GM19238 (cell line): ENCODE data around the gene SELP.

Experiments
- DNase-seq: peaks from one replicate; pipeline ENCODE4 v3.0.0; 2011; ENCODE audit warnings: low spot score; ENCODE audit not compliant: insufficient read length

Gene SELP

GRCh38 chr1:169620565-169620964 is 9.4 kb downstream of the SELP start:
- DNase-seq: no peak

DNA sequence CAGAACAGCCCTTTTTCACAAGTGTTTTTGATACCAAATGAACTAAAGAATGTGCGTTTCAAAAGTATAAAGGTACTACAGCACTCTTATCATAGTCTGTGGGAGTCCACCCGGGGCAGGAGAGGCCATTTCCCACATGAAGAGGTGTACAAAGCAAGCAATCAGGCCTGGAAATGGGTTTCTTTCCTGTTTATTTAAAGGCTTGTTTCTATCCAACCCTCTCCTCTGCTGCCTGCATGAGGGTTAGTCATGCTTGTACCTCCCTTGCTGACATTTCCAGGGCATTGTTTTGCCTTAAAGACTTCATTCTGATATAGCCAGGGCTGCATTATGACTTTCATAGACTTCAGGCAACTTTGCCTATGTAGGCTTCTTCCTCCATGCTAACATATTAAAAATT is 11.6 kb downstream of the SELP start:
- DNase-seq: no peak

- DNase-seq: no peak
These were observed 14.1 kb downstream of the SELP start for GRCh38 chr1:169615803-169616202.

DNA sequence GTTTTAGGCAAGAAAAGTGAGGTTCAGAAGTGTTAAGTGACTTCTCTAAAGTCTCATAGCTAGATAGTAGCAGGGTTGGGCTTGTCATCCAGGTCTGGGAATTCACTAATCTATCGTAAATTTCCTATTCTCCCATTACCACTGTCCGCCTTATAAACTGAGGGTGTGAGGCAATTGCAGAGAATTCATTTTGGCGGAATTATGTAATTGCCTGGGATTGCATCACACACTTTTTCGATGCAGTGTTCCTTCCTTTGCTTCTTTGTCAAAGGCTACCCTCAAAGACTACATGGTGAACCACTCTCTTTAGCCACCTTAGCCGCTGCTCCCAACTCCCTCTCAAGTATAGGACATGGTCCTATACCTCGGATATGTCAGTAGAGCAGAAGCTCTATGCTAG is 19.1 kb downstream of the SELP start:
- DNase-seq: no peak

DNA sequence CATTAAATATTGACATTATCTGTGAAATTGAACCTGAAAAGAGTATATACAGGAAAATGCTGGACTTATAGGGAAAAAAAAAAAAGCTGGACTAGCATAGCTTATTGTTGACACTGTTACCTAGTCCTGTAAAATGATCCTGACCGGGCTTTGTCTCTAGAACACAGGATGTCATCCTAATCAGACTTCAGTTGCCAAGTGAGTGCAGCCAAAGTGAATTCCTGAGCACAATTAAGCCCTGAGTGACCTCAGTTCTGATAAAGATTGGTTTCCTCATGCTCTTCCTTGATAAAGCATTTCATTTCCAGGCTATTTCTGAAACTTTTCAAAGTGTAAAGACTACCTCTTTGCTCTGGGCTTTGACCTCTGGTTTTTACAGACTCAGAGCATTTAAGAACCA is 19.8 kb downstream of the SELP start:
- DNase-seq: no peak

GRCh38 chr1:169608226-169608625 is 21.7 kb downstream of the SELP start:
- DNase-seq: no peak

DNA sequence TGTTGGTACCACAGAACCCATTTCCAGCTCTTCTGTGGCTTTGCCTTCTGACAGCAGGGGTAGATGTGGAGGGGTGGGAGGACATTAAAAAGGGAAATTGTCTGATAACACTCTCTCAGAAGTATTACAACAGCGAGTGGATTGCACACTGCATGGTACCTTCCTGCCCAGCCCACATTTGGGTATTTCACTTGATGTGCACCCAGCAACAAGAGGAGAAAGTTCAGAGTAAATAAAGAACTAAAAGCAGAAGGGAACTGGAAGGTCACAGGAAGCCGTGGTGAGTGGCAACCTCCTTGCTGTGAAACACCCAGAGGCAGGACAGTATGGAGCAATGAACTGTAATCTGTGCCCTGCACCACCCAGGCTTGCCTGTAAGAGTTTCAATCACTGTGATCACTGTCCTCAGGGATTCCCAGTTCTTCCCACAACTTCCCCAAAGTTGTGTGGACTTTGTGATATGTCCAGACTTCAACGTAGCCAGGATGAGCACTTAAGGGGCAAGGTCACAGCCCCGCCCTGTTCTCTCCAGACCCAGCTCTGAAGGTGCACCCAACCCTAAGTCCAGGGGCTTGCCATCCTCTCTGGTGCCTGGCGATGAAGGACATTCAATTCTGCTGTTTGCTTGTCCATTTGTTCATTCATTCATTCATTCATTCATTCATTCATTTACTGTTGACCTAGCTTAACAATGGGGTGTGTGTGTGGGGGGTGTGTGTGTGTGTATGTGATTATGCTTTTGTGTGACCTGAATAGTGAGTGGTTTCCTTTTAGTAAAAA is 25.0 kb downstream of the SELP start:
- DNase-seq: no peak

DNA sequence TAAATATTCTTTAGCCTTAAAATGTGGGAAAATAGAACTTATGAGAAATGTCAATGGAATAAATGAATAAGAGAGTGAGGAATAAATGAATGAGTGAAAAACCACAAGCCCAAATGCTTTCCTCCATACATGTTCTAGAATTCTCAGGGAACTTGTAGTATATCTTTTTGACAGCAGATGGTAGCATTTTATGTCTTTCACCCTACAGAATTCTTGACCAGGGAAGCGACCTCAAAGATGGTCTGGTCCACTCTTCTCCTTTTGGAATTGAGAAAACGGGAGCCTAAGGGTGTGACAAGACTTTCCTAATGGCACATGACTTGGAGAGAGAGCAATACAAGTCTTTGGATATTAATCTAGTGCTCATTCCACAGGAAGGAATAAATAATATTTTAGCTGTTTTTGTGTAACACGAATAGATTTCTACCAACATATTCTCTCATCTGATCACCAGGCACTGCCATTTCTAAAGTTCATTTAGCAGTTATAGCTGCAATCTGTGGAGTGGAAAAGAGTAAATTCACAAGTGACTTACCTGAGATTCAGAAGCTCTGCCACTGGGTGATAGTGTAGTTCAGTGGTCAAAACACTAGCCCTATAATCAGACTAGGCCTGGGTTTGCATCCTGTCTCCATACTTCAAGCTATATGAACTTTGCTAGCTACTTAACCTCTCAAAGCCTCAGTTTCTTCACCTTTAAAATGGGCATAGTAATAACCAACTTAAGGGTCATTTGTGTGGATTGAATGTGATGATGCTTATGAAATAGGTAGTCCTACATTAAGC is 28.6 kb downstream of the SELP start:
- DNase-seq: no peak

DNA sequence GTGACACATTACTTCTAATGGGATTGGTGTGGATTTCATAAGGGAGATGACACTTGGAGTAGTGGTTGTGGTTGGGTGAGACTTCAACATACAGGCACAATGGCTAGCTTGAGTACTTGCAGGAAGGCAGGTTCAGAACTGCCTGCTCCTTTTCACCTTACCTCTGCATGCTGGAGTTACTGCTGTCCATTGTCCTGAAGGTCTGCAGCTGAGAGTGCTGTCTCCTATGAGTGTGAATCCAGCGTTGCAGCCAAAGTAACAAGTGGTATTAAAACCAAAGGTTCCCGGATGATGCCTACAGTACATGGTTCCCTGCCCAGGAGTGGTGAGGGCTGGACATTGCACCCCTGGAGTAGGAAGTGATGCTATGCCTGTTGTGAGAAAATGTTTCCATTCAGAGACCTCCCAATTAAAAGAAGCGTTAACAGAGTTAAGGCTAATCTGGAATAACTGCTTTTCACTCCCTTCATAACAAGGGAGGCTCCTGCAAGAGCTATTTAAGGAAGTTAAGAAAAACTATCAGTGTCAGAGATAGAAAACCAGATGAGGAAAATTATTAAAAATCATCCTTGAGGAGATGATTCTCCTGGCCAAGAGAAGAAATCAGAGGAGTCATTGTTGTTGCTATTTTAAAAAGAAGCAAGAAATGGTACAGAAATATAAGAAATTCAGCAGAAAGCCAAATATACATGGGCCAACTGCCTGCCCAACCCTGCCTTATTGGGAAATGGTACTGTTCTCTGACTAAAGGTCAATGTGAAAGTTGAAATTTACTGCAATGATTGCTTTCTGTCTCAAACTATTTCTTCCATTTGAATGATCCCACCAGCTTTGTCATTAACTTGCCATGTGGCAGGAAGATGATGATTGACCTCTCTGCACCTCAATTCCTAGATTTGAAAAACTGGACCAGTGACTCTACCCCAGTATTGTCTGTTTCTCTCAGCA is 33.9 kb downstream of the SELP start:
- no peak for DNase-seq

- no peak for DNase-seq
These were observed 35.5 kb downstream of the SELP start for GRCh38 chr1:169594391-169594790.

DNA sequence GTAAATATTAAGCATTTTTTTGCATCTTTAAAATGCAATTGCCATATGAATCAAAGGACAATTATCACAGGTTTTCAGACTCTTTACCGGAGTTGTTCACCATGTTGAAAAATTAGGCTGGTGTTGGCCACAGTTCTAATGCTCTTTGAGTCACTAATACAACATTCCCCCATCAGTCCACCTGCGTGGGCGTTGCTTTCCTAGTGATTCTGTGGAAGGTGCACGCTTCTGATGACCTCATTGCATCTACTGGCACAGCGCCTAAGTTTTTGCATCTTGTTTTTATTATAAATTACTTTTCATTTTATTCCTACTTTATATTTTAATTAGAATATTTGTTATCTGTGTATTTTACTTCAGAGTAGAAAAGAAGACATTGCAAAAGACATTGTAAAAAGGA is 39.0 kb downstream of the SELP start:
- DNase-seq: no peak

GRCh38 chr1:169588785-169589485 is 41.0 kb downstream of the SELP start:
- DNase-seq: no peak

DNA sequence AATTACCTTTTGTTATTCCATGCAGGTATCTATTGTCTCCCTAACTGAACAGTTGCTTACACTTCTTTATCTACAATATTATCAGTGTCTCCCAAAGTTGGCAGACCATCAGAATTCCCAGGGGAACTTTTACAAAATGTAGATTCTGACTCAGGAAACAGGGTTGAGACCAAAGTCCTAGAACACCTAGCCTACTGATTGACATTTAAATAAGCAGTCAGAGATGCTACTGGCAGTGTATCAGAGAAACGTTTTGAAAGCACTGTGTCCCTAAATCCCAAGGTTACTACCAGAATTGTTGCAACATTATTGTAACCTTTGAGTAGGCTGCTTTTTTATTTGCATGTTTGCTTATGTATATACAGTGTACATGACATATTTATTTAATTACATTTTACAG is 41.8 kb downstream of the SELP start:
- no peak for DNase-seq

- DNase-seq: peak; percentile 51
These were observed 43.3 kb downstream of the SELP start, which contains the start of gene F5 for GRCh38 chr1:169586395-169587255. Gene F5 (minus strand): TSS chr1:169586481. CDS start chr1:169586386, 95 bp downstream.

DNA sequence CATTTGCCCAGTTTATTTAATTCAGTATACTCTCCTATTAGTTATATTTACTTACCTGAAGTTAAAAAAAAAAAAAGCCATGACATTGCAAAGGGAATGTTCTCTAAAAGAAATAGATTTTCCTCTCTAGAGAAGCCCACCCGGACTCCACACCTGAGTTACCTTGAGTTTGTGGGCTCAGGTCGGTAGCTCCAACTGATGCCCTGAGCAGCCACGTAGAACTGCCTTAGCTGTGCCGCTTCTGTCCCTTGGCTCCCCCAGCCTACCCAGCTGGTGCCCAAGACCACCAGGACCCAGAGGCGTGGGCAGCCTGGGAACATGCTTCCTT is 43.9 kb downstream of the SELP start:
- no peak for DNase-seq

GRCh38 chr1:169585181-169585580 is 44.7 kb downstream of the SELP start:
- DNase-seq: no peak

- DNase-seq: no peak
These were observed 45.3 kb downstream of the SELP start for GRCh38 chr1:169584483-169585144.

DNA sequence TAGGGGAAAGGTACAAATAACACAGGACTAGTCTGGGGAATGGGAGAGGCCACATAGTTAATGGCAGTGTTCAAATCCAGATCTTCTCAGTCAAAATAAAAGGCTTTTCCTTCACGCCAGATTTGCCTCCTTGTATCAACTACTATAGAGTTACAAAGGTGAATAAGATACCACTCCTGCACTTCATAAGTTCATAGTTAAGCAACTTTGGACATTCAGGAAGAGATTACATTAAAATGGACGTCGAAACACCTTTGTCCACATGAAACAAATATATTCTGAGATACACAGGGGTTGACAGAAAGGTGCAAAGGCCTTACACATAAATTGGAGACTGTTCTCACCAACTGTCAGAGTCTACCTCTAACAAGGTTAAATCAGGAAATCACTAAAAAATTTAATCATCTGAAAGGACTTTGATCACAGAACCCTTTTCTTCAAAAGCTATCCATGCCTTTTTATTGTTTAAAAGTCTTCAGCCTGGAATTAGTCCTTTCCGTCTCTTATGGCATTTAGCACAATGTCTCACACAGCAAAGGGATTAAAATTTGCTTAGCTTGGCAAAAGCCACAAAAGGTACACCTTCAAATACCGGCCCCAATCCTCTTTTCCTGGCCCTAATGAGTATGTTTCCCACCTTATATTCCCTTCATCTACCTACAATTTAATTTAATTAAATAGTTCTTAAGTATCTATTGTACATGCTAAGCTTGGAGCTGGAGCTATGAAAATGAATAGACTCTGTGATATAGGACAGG is 51.8 kb downstream of the SELP start:
- no peak for DNase-seq

DNA sequence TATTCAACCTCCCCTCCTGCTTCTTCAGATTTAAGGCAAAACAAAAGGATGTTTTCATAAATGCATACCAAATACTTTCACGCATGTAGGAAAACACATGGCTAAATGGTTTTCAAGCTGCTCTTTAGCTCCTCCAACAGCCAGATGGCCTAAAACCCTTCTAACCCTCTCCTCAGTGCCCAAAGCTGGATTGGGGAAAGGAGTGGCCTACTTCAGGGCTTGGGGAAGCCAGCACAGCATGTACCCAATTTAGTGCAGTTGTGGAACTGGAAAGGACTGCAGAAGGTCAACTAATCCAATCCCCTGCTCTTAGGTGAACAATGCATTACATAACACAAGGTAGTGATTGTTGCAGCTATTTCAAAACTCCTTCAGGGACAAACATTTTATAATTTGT is 53.0 kb downstream of the SELP start:
- DNase-seq: no peak
